ENCODE data around the gene CCDC47. TPM values are rescaled to one million over a fixed set of nuclear protein-coding genes. Genes with fewer than 3 reads are reported as not detected.

The CCDC47 gene
- total and polyA plus RNA-seq, 2 of the 4 experiments (the other 2 are of a cell fraction) = 45.7 to 62.0 TPM

- Histone ChIP-seq H2BK5ac (ENCODE audit: low read depth, low read length, poor library complexity, severe bottlenecking) (no peak overlapping the region), H3K18ac (ENCODE audit: low read depth, low read length) (no peak overlapping the region), H2AFZ (replicated peaks; ENCODE audit: low read length, poor library complexity) (no peak overlapping the region), H3K23ac (ENCODE audit: low read depth, low read length) (no peak overlapping the region), H2AK9ac (replicated peaks; ENCODE audit: low read depth, low read length, poor library complexity) (no peak overlapping the region), H4K8ac (ENCODE audit: low read depth in 2 of 2, low read length in 2 of 2) (no peak overlapping the region), H3K9me3 (ENCODE audit: control insufficient read depth, insufficient read depth, low read length) (no peaks in the 10 kb centered on the region), H3K79me1 (ENCODE audit: low read depth in 1 of 2, low read length in 2 of 2) (peaks cover 7 to 10% of the 10 kb centered on the region in 2 experiments), H3K36me3 (ENCODE audit: control insufficient read depth, insufficient read depth, low read length) (peaks cover 48% of the 10 kb centered on the region), H2AK5ac (ENCODE audit: low read depth, low read length) (no peak overlapping the region), H2BK120ac (ENCODE audit: low read depth, low read length) (no peak overlapping the region), H3K27ac (ENCODE audit: insufficient read depth, low read length) (no peak overlapping the region), H2BK20ac (ENCODE audit: low read depth, low read length) (no peak overlapping the region), H3K4me1 (ENCODE audit: control insufficient read depth, insufficient read depth, low read length) (no peaks in the 10 kb centered on the region), H3K56ac (ENCODE audit: extremely low read depth, insufficient read depth, low read length) (no peak overlapping the region), H3K9me1 (ENCODE audit: insufficient read depth, low read length) (no peaks in the 10 kb centered on the region; the same call in 1 of the 2 replicates), H3K14ac (replicated peaks; ENCODE audit: low read depth, low read length) (no peak overlapping the region), H4K91ac (ENCODE audit: insufficient read depth, low read depth, low read length) (no peak overlapping the region), H3K4me3 (ENCODE audit: insufficient read depth, low read depth, low read length) (no peak overlapping the region), H3K9ac (ENCODE audit: low read depth, low read length) (no peak overlapping the region), H2BK15ac (ENCODE audit: low read depth, low read length) (no peak overlapping the region), H3K4me2 (ENCODE audit: low read depth, low read length) (no peak overlapping the region), H3K27me3 (ENCODE audit: control insufficient read depth, insufficient read depth, low read length) (no peaks in the 10 kb centered on the region), H4K5ac (ENCODE audit: low read depth, low read length) (no peak overlapping the region), H3K4ac (ENCODE audit: low read depth, low read length) (no peak overlapping the region), H4K20me1 (ENCODE audit: insufficient read depth, low read length) (no peaks in the 10 kb centered on the region)
- intact Hi-C loops (cut with micrococcal nuclease) = no loop called here
- ATAC-seq (ENCODE audit: low read depth) (no peak), DNase-seq (no peak)
- POLR2A ChIA-PET (ENCODE audit: unreplicated experiment) = no interaction called here
- TF ChIP-seq CHD1 (IDR thresholded peaks at IDR 0.05; ENCODE audit: low read depth, low read length) (no peak), ELK1 (IDR thresholded peaks at IDR 0.05; ENCODE audit: borderline replicate concordance, low read depth, low read length) (no peak), BHLHE40 (IDR thresholded peaks at IDR 0.05; ENCODE audit: low read depth, low read length) (no peak), MAZ (IDR thresholded peaks at IDR 0.05; ENCODE audit: borderline replicate concordance, low read depth, low read length) (no peak), CEBPB (IDR thresholded peaks at IDR 0.05; ENCODE audit: low read depth, low read length) (no peak), RFX5 (IDR thresholded peaks at IDR 0.05; ENCODE audit: low read depth, low read length) (no peak), NFE2L2 (IDR thresholded peaks at IDR 0.05; ENCODE audit: low read depth, low read length) (no peak), POLR2A (IDR thresholded peaks at IDR 0.05; ENCODE audit: low read depth, low read length) (no peak)
- dilution Hi-C loops (cut with HindIII; ENCODE audit: low sequenced_read_pairs, unreplicated experiment) = no loop called here
- WGBS, 2 experiments (ENCODE audit: extremely low coverage in 2 of 2, insufficient read length in 1 of 2) = no CpG with 5 or more reads among the region's 1 CpG
- in situ Hi-C loops (cut with MboI; ENCODE audit: low sequenced_read_pairs) = no loop called here
- CTCF ChIA-PET = interaction anchor here (0.7 to 1.2 kb wide), 2 partner anchors 82 to 292 kb away, joined by 3 read pairs; no protein-coding TSS in a partner anchor
- BruUV-seq (replicated peaks) = no TSS peak
Measured at GRCh38 chr17:63752707-63753106, 20.7 kb downstream of the CCDC47 start.
